Liver (tissue), 9 donors: Measurements from ENCODE around the gene HHIPL1. TPM values are rescaled to one million over a fixed set of nuclear protein-coding genes. Genes with fewer than 3 reads are reported as not detected.

Experiments
- DNase-seq: peaks from one replicate; pipeline ENCODE4 v3.0.0-alpha.2; 2017; ENCODE audit warnings: low spot score
- H3K27ac ChIP-seq, 2 donors: one replicate each; pipeline ENCODE4 v1.7.0; 2013; ENCODE audit warnings: inconsistent platforms in 2 of 2, low read length in 2 of 2, control low read depth in 1 of 2, low read depth in 1 of 2, mild to moderate bottlenecking in 1 of 2
- H3K27me3 ChIP-seq, 4 donors: one replicate each; pipeline versions ENCODE4 v1.6.1 to v1.7.0; 2013; ENCODE audit warnings: low read length in 3 of 4, inconsistent platforms in 1 of 4, mild to moderate bottlenecking in 1 of 4, moderate library complexity in 1 of 4; ENCODE audit not compliant: control insufficient read depth in 4 of 4, insufficient read depth in 4 of 4
- H3K36me3 ChIP-seq, 4 donors: one replicate each; pipeline versions ENCODE4 v1.6.1 to v1.7.0; 2013; ENCODE audit warnings: low read length in 3 of 4, mild to moderate bottlenecking in 3 of 4, low read depth in 1 of 4, moderate library complexity in 1 of 4; ENCODE audit not compliant: control insufficient read depth in 4 of 4, insufficient read depth in 3 of 4
- H3K4me1 ChIP-seq, 4 donors: one replicate each; pipeline versions ENCODE4 v1.6.1 to v1.7.0; 2013; ENCODE audit warnings: low read length in 3 of 4, mild to moderate bottlenecking in 3 of 4, moderate library complexity in 1 of 4; ENCODE audit not compliant: control insufficient read depth in 4 of 4, insufficient read depth in 4 of 4
- H3K4me3 ChIP-seq, 3 donors: one replicate each; pipeline versions ENCODE4 v1.6.1 to v1.7.0; 2013; ENCODE audit warnings: low read length in 3 of 3, control low read depth in 1 of 3, low read depth in 1 of 3, mild to moderate bottlenecking in 1 of 3
- H3K9ac ChIP-seq, 2 donors: one replicate each; pipeline ENCODE4 v1.7.0; 2013; ENCODE audit warnings: low read length in 2 of 2, mild to moderate bottlenecking in 2 of 2, moderate library complexity in 2 of 2, control low read depth in 1 of 2, low read depth in 1 of 2
- H3K9me3 ChIP-seq, 4 donors: one replicate each; pipeline versions ENCODE4 v1.6.1 to v1.7.0; 2013; ENCODE audit warnings: low read length in 3 of 4; ENCODE audit not compliant: control insufficient read depth in 4 of 4
- ATF3 ChIP-seq: IDR thresholded peaks from 2 replicates; pipeline ENCODE4 v1.6.1; 2016; ENCODE audit warnings: antibody characterized with exemption
- CTCF ChIP-seq: fragments of 150-350 bp; IDR thresholded peaks from 2 replicates; pipeline ENCODE4 v1.5.1; 2017; ENCODE audit warnings: improper control_type of control experiment, low read depth, low read length; ENCODE audit not compliant: missing input control
- EGR1 ChIP-seq, 2 donors: IDR thresholded peaks; 2 replicates each; pipeline ENCODE4 v1.6.1; 2016 to 2018; ENCODE audit warnings: antibody characterized with exemption in 2 of 2, low read depth in 2 of 2
- FOXA1 ChIP-seq: IDR thresholded peaks from 2 replicates; pipeline ENCODE4 v1.6.1; 2016; ENCODE audit warnings: antibody characterized with exemption
- FOXA2 ChIP-seq: IDR thresholded peaks from 2 replicates; pipeline ENCODE4 v1.6.1; 2016; ENCODE audit warnings: antibody characterized with exemption
- GABPA ChIP-seq, 2 donors: IDR thresholded peaks in 1 of 2; conservative IDR thresholded peaks in 1 of 2; 2 replicates each; pipeline ENCODE4 v1.6.1; 2016; ENCODE audit warnings: antibody characterized with exemption in 2 of 2, mild to moderate bottlenecking in 1 of 2, moderate library complexity in 1 of 2
- HNF4A ChIP-seq, 2 donors: conservative IDR thresholded peaks; 2 replicates each; pipeline ENCODE4 v1.6.1; 2016; ENCODE audit warnings: antibody characterized with exemption in 2 of 2, mild to moderate bottlenecking in 2 of 2
- HNF4G ChIP-seq: IDR thresholded peaks from 2 replicates; pipeline ENCODE4 v1.6.1; 2016; ENCODE audit warnings: antibody characterized with exemption
- JUND ChIP-seq, 2 donors: IDR thresholded peaks; 2 replicates each; pipeline ENCODE4 v1.6.1; 2016; ENCODE audit warnings: antibody characterized with exemption in 2 of 2
- MAX ChIP-seq: IDR thresholded peaks from 2 replicates; pipeline ENCODE4 v1.6.1; 2016; ENCODE audit warnings: antibody characterized with exemption
- RAD21 ChIP-seq, 2 donors: IDR thresholded peaks; 2 replicates each; pipeline ENCODE4 v1.6.1; 2016; ENCODE audit warnings: antibody characterized with exemption in 2 of 2, mild to moderate bottlenecking in 2 of 2
- REST ChIP-seq: IDR thresholded peaks from 2 replicates; pipeline ENCODE4 v1.6.1; 2016; ENCODE audit warnings: antibody characterized with exemption, mild to moderate bottlenecking
- RXRA ChIP-seq, 2 donors: IDR thresholded peaks; 2 replicates each; pipeline ENCODE4 v1.6.1; 2017 to 2018; ENCODE audit warnings: antibody characterized with exemption in 2 of 2, mild to moderate bottlenecking in 1 of 2
- SP1 ChIP-seq: IDR thresholded peaks from 2 replicates; pipeline ENCODE4 v1.6.1; 2018; ENCODE audit warnings: antibody characterized with exemption, mild to moderate bottlenecking
- TAF1 ChIP-seq: conservative IDR thresholded peaks from 2 replicates; pipeline ENCODE4 v1.6.1; 2016; ENCODE audit warnings: antibody characterized with exemption, mild to moderate bottlenecking
- YY1 ChIP-seq: IDR thresholded peaks from 2 replicates; pipeline ENCODE4 v1.6.1; 2016; ENCODE audit warnings: antibody characterized with exemption, mild to moderate bottlenecking
- ZBTB33 ChIP-seq: IDR thresholded peaks from 2 replicates; pipeline ENCODE4 v1.6.1; 2016; ENCODE audit warnings: antibody characterized with exemption
- WGBS: extraction: QIAGEN DNeasy Blood & Tissue Kit; methylation state at CpG from one replicate; pipeline ENCODE4 v1.1.7; 2013; 5-methylcytosine and 5-hydroxymethylcytosine counted together
- polyA plus RNA-seq, 2 donors: library from polyadenylated mRNA; stranded (reverse) in 1 of 2; unstranded in 1 of 2; fragments of 200-250 nt in 1 of 2; fragments of >200 nt in 1 of 2; fragmentation: Nextera tagmentation in 1 of 2; extraction: Ambion mirVana in 1 of 2; gene quantifications; one replicate each; pipeline versions ENCODE4 v1.2.1 to v1.2.3, GENCODE V29; 2013 to 2015
- total RNA-seq, 2 donors: library from RNA; depleted of rRNA; stranded (reverse); fragments of >200 nt; gene quantifications; one replicate each; pipeline ENCODE4 v1.2.3, GENCODE V29; 2014
- donor health status: healthy.
- donor health status: healthy.
- donor health status: healthy.
- donor health status: healthy.
- donor health status: healthy.

The HHIPL1 gene
- total and polyA plus RNA-seq, 4 donors, result 0.96 to 1.7 (median 1.0) TPM

- TF ChIP-seq CTCF (no peak), ZBTB33 (no peak), ATF3 (no peak), EGR1 (IDR thresholded peaks at IDR 0.05; ENCODE audit: low read depth in 2 of 2) (no peak), RAD21 (IDR thresholded peaks at IDR 0.05) (no peak), RXRA (IDR thresholded peaks at IDR 0.05) (no peak)
Measured at GRCh38 chr14:99718811-99719192, 73.9 kb downstream of the HHIPL1 start (continued).

GRCh38 chr14:99720941-99721791, 76.2 kb downstream of the HHIPL1 start:
- no peak overlapping the region for H3K9ac ChIP-seq
- no peak for DNase-seq
- H3K27me3 ChIP-seq, result no peaks in the 10 kb centered on the region
- no peaks in the 10 kb centered on the region for H3K4me1 ChIP-seq
- H3K9me3 ChIP-seq, result no peaks in the 10 kb centered on the region
- no peak overlapping the region for H3K4me3 ChIP-seq
- 94% methylated on average over 18 of the region's 18 CpGs for WGBS
- no peaks in the 10 kb centered on the region for H3K36me3 ChIP-seq
- TF ChIP-seq GABPA (IDR thresholded peaks at IDR 0.05 in 1 of 2, conservative IDR thresholded peaks at IDR 0.05 in 1 of 2) (no peak), CTCF (no peak), FOXA2 (no peak), FOXA1 (no peak), EGR1 (IDR thresholded peaks at IDR 0.05; ENCODE audit: low read depth in 2 of 2) (no peak), JUND (IDR thresholded peaks at IDR 0.05) (no peak), ATF3 (no peak), MAX (no peak), YY1 (no peak), HNF4A (conservative IDR thresholded peaks at IDR 0.05) (no peak), HNF4G (no peak), REST (no peak), SP1 (no peak), TAF1 (no peak)
- no peak overlapping the region for H3K27ac ChIP-seq
